GM21786 (cell line): ENCODE data around the gene THUMPD3.

Source experiments
- ATAC-seq: cut with Tn5 transposase; IDR thresholded peaks from one replicate; pipeline ENCODE4 v1.9.1; 2021; ENCODE audit not compliant: unreplicated experiment

The THUMPD3 gene

DNA sequence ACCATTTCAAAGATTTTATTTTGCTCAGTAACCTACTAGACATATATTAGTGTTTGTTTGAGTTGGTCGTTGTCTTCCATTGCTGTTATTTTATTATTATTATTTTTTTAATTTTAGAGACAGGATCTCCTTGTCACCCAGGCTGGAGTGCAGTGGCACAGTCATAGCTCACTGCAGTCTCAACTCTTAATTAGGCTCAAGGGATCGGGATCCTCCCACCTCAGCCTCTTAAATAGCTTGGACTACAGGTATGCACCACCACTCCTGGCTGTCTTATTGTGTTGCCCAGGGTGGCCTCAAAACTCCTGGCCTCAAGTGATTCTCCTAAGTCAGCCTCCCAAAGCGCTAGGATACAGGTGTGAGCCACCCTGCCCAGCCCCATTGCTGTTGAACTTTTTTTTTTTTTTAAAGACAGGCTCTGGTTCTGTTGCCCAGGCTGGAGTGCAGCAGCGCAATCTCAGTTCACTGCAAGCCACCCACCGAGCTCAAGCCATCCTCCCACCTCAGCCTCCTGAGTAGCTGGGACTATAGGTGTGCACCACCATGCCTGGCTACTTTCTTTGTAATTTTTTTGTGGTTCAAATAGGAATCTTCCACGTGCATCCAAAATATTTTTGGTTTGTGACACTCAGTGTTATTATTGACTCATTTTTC lies 52.8 kb downstream of the THUMPD3 start:
- ATAC-seq, result no peak

DNA sequence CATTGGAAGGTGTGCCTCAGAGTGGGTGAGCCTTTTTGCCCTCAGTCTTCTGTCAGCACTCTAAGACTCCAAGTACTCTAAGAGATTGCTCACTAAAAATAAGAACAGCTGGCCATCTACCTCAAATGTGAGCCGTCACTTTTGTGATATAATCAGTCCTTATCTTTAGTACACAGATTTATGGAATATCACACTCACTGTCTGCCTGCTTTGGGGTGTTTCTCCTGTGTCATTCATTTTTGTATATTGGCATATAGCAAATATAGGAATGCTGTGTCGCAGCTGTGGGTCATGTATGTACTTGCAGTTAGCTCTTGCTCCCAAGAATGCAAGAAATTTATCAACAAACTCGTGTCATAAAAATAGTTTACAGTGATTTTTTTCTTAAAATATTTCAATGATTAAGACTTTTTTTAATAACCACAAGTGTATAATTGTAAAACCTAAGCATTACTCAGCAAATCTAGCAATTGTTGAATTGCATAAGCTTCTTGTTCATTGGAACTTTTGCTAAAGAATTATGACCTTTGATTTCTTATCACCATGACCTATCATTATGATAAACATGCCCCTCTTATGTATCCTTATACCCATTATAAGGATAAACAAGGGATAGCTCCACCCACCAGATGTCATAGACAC lies 53.4 kb downstream of the THUMPD3 start:
- no peak for ATAC-seq

DNA sequence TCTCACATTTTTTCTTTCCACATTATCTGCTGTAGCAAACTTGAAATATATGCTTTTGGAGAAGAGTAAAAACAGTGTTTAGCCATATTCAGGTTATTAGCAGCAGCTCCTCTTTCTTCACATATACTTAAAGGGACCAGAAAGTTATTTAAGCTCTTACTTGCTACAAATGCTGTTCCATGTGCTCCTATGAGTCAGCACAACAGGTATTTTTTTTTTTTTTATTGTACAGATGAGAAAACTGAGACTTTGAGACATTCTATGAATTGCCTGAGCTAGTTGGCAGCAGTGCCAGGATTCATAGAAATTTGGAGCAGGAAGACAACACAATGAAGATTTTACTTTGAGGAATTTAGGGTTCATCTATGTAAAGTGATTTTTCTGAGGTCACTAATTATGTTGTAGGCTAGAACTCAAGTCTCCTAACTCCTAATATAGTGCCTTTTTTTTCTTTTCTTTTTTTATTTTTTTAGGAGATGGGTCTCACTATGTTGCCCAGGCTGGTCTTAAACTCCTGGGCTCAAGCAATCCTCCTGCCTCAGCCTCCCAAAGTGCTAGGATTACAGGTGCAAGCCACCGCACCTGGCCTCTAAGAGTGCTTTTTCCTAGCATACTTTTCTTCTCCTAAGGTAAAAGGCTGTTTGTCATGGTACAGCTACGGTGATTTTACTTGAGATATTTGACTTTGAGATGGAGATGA lies 58.1 kb downstream of the THUMPD3 start:
- ATAC-seq, result no peak

DNA sequence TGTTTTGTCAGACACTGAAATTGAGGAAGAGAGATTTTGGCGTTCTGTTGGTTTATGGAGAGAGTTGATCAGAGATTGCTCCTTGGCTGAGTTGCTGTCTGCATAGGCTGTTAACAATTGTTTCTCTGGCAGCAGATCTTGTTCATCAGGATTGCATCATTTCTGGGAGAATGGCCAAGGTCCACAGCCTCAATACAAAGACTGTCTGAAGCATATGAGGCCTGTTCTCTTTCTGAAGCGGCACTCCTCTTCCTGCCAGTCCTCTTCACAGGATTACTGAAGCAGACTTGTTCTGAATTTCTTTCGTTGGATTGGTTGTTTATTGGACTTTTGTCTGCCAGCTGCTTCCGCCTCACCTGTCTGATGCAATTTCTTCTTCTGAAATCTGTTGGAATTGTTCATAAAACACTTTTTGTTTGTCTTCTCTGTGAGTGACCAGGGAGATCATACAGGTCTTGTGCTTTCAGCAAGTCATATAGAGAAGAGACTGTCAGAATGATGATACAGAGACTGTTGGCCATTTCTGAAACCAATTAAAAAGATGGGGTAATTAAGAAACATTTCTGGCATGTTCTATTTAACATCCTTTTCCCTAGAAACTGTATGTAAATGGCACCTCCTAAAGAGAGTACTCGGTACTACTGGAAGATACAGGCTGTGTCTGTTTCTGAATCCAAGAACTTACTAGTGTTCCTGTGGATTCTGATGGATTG lies 60.0 kb downstream of the THUMPD3 start:
- no peak for ATAC-seq

DNA sequence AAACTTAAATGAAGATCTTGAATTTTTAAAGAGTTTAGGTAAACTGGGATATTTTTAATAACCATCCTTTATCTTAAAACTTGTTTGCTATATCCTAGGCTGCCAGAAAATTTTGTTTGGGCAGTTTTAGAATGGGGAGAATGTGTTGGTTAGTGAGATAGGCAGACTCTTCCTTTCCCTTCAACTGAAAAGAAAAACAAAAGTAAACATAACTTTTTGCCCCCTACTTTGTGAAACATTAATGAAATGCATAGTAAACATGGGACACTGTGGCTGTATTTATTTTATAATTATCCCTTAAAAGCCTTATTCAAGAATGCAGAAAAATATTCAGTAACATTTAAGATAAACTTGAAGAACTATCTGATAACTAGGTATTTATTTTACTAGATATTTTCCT lies 65.6 kb downstream of the THUMPD3 start:
- ATAC-seq, result no peak

DNA sequence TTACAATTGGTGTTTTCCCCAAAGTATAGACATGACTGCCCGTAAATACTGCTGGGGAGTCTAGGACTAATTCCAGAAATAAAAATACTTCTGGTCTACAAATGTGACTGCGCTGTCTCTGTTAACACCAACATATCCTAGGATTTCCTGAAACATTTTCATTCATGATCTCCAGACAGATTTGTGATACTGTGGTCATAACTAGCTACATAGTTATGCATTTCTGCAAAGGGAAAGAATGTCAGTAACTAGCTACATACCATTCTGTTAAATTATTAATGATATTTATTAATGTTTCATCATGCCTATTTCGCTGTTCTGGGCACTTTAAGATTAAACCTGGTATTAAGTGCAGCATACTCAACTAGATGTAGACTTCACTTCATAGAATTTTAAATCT lies 67.9 kb downstream of the THUMPD3 start:
- no peak for ATAC-seq

DNA sequence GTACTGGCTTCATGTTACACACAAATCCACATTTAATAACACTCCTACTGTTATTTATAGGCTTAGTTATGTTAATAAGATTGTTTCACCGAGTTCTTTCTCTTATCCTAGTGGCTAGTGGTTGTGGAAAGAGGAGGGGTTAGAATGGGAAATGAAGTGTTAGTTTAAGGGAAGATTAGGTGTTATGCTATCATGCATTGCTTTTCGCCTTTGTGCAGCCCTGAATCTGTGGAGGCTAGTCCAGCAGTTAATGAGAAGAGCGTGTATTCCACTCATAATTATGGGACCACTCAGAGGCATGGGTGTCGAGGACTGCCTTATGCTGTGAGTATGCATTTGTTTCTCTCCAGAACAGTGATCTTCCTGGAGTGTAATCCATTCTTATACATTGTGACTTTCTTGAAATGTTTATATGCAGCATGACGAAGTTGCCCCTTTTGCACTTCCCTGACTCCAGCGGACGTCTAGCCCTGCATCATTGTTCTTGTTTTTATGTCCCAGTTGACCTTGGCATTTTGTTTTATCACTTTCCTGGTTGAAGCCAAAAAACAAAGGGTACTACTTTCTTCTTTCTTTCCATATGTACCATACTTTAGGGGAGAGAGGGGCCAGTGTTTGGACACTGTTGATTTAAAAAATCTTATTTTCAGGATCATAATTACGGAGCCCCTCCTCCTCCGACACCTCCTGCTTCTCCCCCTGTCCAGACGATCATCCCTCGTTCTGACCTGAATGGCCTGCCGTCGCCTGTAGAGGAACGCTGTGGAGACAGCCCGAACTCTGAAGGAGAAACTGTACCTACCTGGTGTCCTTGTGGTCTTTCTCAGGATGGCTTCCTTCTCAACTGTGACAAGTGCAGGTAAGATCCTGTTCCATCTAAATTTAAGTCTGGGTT lies 71.0 kb downstream of the THUMPD3 start:
- no peak for ATAC-seq

DNA sequence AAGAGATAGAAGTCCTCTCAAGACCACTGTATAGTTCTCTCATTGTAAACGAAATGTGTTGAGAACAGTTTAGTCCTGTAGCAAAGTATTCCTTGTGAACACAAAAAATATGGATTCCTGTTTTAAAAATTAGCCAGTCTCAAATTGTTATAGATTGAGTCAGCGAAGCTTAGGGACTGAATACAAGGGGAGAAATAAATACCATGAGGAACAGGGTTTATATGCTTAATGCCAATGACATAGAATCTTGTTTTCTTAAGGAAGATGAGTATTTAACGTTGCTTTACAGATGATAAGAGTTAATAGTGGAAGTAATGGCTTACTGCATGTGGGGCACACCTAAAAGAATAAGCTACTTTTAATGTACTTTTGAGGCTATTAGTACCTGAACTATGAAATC lies 72.5 kb downstream of the THUMPD3 start:
- ATAC-seq, result no peak
